ENCODE results near the gene DLAT. TPM values are rescaled to one million over a fixed set of nuclear protein-coding genes. Genes with fewer than 3 reads are reported as not detected.
"Not testable (repeated sequence)": the region's sequence is repeated elsewhere in the genome, so short reads cannot be mapped to it uniquely, and the experiment has no call there.

DLAT gene
- total RNA-seq, 3 donors from 2014 or later, result 60.6 to 72.5 (median 66.0) TPM

DNA sequence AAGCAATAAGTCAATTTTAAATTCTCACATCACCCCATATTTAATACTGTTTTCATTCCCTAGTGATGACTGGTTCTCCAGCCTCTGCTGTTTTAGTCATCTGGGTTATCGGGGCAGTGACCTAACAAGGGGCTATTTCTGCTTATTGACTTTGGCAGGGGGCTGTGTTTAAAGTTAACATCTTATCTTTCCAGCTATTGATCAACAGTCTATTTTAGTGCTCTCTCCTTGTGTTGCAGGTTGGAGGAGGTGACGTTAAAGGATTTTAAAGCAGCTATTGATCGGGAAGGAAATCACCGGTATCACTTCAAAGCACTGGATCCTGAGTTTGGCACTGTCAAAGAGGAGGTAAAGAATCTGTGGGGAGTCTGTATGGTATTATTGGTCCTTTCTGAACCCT, 7.7 kb upstream of the DLAT start:
- Mint-ChIP-seq H3K27me3 (ENCODE audit: low read depth) (peaks cover 1% of the 10 kb centered on the region), H3K9me3 (no peaks in the 10 kb centered on the region), H3K4me1 (ENCODE audit: low read depth) (no peaks in the 10 kb centered on the region), H3K4me3 (no peak overlapping the region), H3K36me3 (ENCODE audit: insufficient read depth) (no peaks in the 10 kb centered on the region)
- no peak for DNase-seq
- ATAC-seq, result no peak

DNA sequence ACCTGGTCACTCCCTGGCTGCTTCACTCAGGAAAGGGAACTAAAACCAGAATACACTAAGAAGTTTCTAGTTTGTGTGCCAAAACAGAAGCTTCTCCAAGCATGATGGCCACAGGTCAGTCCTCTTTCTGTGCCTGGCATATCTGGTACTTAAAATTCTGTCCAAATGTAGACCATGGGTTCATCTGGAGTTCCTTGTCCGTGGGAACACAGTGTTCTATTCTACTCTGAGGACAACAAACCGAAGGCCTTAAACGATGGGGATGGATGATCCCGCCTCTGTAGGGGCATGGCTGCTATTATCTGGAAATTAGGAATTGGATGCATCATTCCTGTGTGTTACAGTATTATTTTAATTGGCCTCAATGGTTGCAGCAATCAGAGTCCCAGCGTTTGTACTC, 6.1 kb upstream of the DLAT start:
- DNase-seq (no peak), ATAC-seq (no peak)
- Mint-ChIP-seq H3K27me3 (ENCODE audit: low read depth) (peaks cover 1% of the 10 kb centered on the region), H3K4me3 (no peak overlapping the region), H3K36me3 (ENCODE audit: insufficient read depth) (no peaks in the 10 kb centered on the region), H3K9me3 (no peaks in the 10 kb centered on the region), H3K4me1 (ENCODE audit: low read depth) (peaks cover 6% of the 10 kb centered on the region)

DNA sequence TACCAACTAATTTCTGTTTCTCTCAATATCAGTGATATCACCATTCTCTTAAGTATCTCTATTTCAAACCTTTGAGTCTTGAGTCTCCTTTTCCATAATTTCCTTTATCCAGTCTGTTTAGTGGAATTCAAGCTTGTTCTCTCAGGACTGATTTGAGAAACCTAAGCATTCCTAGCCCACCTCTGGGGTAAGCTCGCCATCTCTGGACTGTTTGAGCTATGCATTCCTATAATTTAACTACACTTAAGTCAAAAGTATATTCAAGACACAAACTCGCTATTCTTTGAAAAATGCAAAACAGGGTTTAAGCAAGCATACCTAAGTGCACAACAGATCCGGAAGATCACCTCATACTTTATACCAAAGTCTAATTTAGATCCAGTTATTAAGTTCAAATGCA, 2.1 kb upstream of the DLAT start:
- Mint-ChIP-seq H3K27me3 (ENCODE audit: low read depth) (no peaks in the 10 kb centered on the region), H3K4me3 (no peak overlapping the region), H3K36me3 (ENCODE audit: insufficient read depth) (no peaks in the 10 kb centered on the region), H3K9me3 (no peaks in the 10 kb centered on the region), H3K4me1 (ENCODE audit: low read depth) (peaks cover 18% of the 10 kb centered on the region)
- no peak for ATAC-seq
- no peak for DNase-seq

DNA sequence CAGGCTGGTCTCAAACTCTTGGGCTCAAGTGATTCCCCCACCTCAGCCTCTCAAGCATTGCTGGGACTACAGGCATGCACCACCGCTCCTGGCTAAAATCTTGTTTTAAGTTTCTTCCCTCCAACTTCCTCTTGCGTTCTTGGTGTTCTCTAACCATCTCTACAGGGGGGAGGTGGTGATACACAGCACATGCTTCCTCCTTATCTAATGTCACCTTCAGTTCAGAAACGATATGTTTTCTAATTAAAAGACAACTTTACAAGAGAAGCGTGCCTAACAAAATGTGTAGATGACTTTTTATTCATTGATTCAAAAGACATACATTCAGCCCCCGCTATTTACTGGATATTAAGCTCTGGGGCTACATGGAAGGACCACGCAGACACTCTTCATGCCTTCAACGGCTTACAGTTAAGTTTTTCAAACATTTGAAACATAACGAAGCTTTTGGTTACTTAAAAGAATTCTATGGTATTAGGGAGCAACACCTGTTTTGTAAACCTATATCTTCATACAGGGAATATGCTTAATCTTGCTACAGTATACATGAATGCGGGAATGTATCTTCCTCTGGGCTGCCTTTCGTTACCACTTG, 933 bp upstream of the DLAT start:
- DNase-seq (no peak), ATAC-seq (no peak)
- Mint-ChIP-seq H3K9me3 (no peaks in the 10 kb centered on the region), H3K4me3 (peak overlapping the region; percentile 99), H3K36me3 (ENCODE audit: insufficient read depth) (peaks cover 9% of the 10 kb centered on the region), H3K27me3 (ENCODE audit: low read depth) (no peaks in the 10 kb centered on the region), H3K4me1 (ENCODE audit: low read depth) (peaks cover 18% of the 10 kb centered on the region)

DNA sequence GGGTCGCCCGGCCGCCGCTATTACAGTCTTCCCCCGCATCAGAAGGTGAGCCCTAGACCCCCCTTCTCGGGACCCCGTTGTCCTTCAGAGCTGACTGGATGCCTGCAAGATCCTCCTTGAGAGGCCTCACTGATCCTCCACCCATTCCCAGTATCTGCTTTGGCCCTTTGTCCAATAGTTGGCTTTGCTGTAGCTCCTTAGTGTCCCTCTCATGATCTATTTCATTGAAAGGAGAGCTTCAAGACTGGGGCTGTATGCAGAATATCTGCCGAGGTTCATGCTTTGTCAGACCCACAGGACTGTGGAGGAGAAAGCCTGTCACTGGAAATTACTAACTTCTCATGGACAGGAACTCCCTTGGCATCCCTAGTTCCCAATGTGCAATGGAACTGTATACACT, 499 bp downstream of the DLAT start:
- H3K4me1 Mint-ChIP-seq (ENCODE audit: low read depth), result peaks cover 22% of the 10 kb centered on the region
- peaks cover 20% of the 10 kb centered on the region for H3K36me3 Mint-ChIP-seq (ENCODE audit: insufficient read depth)
- DNase-seq, result no peak
- peak in 1 of 2 donors; percentile 9 for ATAC-seq
- peak overlapping the region; percentile 99 for H3K4me3 Mint-ChIP-seq
- H3K27me3 Mint-ChIP-seq (ENCODE audit: low read depth), result no peaks in the 10 kb centered on the region
- H3K9me3 Mint-ChIP-seq, result no peaks in the 10 kb centered on the region

DNA sequence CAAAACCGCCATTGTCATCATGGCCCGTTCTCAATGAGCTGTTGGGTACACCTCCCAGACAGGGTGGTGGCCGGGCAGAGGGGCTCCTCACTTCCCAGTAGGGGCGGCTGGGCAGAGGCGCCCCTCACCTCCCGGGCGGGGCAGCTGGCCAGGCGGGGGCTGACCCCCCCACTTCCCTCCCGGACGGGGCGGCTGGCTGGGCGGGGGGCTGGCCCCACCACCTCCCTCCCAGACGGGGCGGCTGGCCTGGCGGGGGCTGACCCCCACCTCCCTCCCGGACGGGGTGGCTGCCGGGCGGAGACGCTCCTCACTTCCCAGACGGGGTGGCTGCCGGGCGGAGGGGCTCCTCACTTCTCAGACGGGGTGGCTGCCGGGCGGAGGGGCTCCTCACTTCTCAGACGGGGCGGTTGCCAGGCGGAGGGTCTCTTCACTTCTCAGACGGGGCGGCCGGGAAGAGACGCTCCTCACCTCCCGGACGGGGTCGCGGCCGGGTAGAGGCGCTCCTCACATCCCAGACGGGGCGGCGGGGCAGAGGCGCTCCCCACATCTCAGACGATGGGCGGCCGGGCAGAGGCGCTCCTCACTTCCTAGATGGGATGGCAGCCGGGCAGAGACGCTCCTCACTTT, 1.7 kb downstream of the DLAT start:
- DNase-seq; H3K4me3 Mint-ChIP-seq; H3K9me3 Mint-ChIP-seq; H3K27me3 Mint-ChIP-seq (ENCODE audit: low read depth); ATAC-seq: not testable (repeated sequence)
- H3K4me1 Mint-ChIP-seq (ENCODE audit: low read depth), result peaks cover 22% of the 10 kb centered on the region
- peaks cover 20% of the 10 kb centered on the region for H3K36me3 Mint-ChIP-seq (ENCODE audit: insufficient read depth)

DNA sequence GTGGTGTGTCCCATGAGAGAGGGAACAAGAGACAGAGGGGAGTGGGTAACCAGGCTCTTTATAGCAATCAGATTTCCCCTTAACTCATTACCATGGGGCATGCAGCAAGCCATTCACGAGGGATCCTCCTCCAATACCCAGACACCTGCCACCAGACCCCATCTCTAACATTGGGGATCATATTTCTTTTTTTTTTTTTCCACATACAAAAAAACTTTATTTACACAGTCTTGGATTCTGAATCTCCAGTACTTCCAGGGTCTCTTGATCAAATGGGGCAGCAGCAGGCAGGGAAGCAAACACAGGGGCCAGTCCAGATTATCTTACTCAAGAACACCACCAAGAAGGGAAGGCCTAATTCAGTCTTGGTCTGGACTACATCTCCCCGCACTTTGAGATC, 4.3 kb downstream of the DLAT start:
- ATAC-seq (no peak), DNase-seq (no peak)
- Mint-ChIP-seq H3K9me3 (no peaks in the 10 kb centered on the region), H3K4me3 (no peak overlapping the region), H3K4me1 (ENCODE audit: low read depth) (peaks cover 14% of the 10 kb centered on the region), H3K36me3 (ENCODE audit: insufficient read depth) (peaks cover 32% of the 10 kb centered on the region), H3K27me3 (ENCODE audit: low read depth) (no peaks in the 10 kb centered on the region)

DNA sequence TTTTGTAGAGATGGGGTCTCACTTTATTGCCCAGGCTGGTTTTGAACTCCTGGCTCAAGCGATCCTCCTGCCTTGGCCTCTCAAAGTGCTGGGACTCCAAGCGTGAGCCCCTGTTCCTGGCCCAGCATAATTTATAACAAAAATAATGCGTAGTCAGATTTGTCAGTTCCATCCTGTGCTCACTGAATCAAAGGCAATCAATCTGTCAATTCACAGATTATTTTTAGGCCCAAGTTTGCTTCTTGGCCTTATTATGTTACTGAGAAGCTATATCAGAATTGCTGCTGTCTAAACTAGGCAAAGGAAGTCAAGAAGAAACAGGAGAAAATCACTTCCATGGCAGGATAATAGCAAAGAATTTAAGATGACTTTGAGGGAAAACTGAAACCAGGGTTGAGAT, 8.7 kb downstream of the DLAT start:
- Mint-ChIP-seq H3K36me3 (ENCODE audit: insufficient read depth) (peaks cover 37% of the 10 kb centered on the region), H3K27me3 (ENCODE audit: low read depth) (no peaks in the 10 kb centered on the region), H3K4me1 (ENCODE audit: low read depth) (peaks cover 7% of the 10 kb centered on the region), H3K4me3 (no peak overlapping the region), H3K9me3 (no peaks in the 10 kb centered on the region)
- ATAC-seq, result no peak
- DNase-seq, result no peak

DNA sequence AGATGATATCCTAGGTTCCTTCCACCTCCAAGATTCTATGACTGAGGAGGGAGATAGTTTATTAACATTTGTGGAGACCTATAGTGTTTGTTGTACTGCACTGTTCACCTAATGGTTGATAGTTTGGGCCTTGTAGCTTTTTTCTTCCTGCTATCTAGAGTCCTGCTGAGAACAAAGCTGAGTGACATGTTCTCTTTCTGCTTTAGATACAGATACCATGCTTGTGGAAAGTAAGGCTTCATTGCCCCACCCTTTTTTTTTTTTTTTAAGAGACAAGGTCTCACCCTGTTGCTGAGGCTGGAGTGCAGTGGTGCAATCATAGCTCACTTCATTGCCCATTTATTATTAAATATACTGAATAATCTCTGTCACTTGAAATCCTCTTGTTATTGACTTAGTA, 12.3 kb downstream of the DLAT start:
- Mint-ChIP-seq H3K4me1 (ENCODE audit: low read depth) (peaks cover 7% of the 10 kb centered on the region), H3K4me3 (no peak overlapping the region), H3K36me3 (ENCODE audit: insufficient read depth) (peaks cover 37% of the 10 kb centered on the region), H3K27me3 (ENCODE audit: low read depth) (no peaks in the 10 kb centered on the region), H3K9me3 (no peaks in the 10 kb centered on the region)
- DNase-seq (no peak), ATAC-seq (no peak)

DNA sequence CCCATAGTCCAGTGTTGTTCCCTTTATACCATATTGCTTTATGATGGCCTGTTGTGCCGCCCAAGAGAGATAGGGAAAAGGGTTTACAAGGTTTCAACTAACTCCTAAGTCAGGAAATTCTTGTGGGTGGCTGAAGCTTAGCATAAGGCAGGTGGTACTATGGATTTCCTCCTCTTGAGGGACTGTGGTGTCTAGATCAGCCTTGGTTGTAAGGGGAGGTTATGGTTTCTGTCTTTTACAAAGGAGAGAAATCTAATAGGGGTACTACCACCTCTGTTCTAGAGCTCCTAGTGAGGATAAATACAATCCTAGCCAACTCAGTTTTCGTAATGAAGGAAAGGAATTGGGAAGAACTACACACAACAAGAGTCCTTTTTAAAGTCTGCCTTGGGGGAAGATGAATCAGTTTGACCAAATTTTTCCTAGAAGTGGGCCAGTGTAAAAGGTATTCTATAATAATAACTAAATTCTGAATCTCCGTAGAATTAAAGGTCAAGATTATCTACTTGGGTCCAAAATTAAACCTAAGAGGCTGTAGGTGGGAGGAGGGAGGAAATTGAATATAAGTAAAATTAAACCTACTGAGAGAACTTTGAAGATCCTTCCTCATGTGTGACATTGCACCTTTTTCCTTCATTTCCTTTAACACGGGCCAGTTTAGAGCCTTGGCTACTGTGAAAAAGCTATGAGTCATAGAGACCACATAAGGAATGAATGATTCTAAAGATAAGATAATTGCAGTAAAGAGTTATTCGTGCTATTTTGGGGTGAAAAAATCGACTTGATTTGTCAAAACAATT, 17.2 kb downstream of the DLAT start:
- H3K4me1 Mint-ChIP-seq (ENCODE audit: low read depth), result peaks cover 7% of the 10 kb centered on the region
- H3K4me3 Mint-ChIP-seq, result no peak overlapping the region
- ATAC-seq (no peak), DNase-seq (no peak)
- peaks cover 50% of the 10 kb centered on the region for H3K36me3 Mint-ChIP-seq (ENCODE audit: insufficient read depth)
- H3K27me3 Mint-ChIP-seq (ENCODE audit: low read depth), result no peaks in the 10 kb centered on the region
- no peaks in the 10 kb centered on the region for H3K9me3 Mint-ChIP-seq

DNA sequence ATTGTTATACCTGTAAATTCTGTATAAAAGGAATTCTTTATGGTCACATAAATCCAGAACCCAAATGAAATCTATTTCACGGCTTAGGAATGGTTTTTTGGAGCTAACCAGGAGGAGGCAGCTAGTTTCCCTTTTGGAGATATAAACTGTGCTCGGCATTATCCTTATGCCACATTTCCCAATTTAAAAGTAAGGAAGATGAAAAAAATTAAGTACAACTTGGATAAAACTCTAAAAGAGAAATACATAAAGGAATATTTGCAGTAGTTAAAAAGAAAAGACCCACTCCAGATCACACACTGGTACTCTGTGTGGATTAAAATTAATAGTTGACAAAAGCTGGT, 17.7 kb downstream of the DLAT start:
- Mint-ChIP-seq H3K4me1 (ENCODE audit: low read depth) (peaks cover 10% of the 10 kb centered on the region), H3K36me3 (ENCODE audit: insufficient read depth) (peaks cover 50% of the 10 kb centered on the region), H3K27me3 (ENCODE audit: low read depth) (no peaks in the 10 kb centered on the region), H3K4me3 (no peak overlapping the region), H3K9me3 (no peaks in the 10 kb centered on the region)
- DNase-seq, result no peak
- ATAC-seq, result no peak

DNA sequence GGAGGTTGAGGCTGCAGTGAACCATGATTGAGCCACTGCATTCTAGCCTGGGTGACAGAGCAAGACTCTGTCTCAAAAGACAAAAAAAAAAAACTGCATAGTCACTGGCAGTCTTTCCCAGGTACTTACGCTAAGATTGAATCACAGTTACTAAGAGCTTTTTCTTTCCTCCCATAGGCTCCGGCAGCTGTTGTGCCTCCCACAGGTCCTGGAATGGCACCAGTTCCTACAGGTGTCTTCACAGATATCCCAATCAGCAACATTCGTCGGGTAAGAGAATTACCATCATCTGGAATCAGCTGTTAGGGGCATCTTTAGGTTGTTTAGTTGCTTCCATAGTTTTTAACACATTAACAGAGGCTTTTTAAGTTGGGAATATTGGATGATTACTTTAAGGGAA, 19.8 kb downstream of the DLAT start:
- Mint-ChIP-seq H3K9me3 (no peaks in the 10 kb centered on the region), H3K4me3 (no peak overlapping the region), H3K36me3 (ENCODE audit: insufficient read depth) (peaks cover 50% of the 10 kb centered on the region), H3K4me1 (ENCODE audit: low read depth) (peaks cover 23% of the 10 kb centered on the region), H3K27me3 (ENCODE audit: low read depth) (no peaks in the 10 kb centered on the region)
- ATAC-seq (no peak), DNase-seq (no peak)

DNA sequence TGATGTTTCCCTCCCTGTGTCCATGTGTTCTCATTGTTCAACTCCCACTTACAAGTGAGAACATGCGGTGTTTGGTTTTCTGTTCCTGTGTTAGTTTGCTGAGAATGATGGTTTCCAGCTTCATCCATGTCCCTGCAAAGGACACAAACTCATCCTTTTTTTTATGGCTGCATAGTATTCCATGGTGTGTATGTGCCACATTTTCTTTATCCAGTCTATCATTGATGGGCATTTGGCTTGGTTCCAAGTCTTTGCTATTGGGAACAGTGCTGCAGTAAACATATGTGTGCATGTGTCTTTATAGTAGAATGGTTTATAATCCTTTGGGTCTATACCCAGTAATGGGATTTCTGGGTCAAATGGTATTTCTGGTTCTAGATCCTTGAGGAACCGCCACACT, 21.4 kb downstream of the DLAT start:
- H3K9me3 Mint-ChIP-seq; H3K4me3 Mint-ChIP-seq; H3K27me3 Mint-ChIP-seq (ENCODE audit: low read depth); ATAC-seq; DNase-seq: not testable (repeated sequence)
- Mint-ChIP-seq H3K36me3 (ENCODE audit: insufficient read depth) (peaks cover 54% of the 10 kb centered on the region), H3K4me1 (ENCODE audit: low read depth) (peaks cover 25% of the 10 kb centered on the region)

DNA sequence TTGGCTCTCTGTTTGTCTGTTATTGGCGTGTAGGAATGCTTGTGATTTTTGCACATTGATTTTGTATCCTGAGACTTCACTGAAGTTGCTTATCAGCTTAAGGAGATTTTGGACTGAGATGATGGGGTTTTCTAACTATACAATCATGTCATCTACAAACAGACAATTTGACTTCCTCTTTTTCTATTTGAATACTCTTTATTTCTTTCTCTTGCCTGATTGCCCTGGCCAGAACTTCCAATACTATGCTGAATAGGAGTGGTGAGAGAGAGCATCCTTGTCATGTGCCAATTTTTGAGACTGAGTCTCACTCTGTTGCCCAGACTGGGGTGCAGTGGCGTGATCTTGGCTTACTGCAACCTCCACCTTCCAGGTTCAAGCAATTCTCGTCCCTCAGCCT, 23.0 kb downstream of the DLAT start:
- H3K9me3 Mint-ChIP-seq; H3K27me3 Mint-ChIP-seq (ENCODE audit: low read depth); ATAC-seq; H3K4me3 Mint-ChIP-seq; DNase-seq: not testable (repeated sequence)
- peaks cover 62% of the 10 kb centered on the region for H3K36me3 Mint-ChIP-seq (ENCODE audit: insufficient read depth)
- H3K4me1 Mint-ChIP-seq (ENCODE audit: low read depth), result peaks cover 22% of the 10 kb centered on the region

DNA sequence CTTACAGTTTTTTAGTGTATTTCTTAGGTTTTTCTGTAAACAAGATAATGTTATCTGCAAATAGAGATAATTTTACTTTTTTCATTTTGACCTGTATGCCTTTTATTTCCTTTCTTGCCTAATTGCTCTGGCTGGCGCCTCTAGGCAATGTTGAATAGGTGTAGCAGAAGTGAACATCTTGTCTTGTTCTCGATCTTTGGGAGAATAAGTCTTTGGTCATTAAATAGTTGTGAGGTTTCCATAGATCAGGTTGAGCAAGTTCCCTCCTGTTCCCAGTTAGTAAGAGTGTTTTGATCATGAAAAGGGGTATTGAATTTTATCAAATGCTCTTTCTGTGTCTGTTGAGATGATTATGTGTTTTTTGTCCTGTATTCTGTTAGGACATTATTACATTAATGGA, 24.6 kb downstream of the DLAT start:
- no peak overlapping the region for H3K4me3 Mint-ChIP-seq
- no peak for DNase-seq
- peaks cover 22% of the 10 kb centered on the region for H3K4me1 Mint-ChIP-seq (ENCODE audit: low read depth)
- ATAC-seq, result no peak
- H3K9me3 Mint-ChIP-seq, result no peaks in the 10 kb centered on the region
- no peaks in the 10 kb centered on the region for H3K27me3 Mint-ChIP-seq (ENCODE audit: low read depth)
- H3K36me3 Mint-ChIP-seq (ENCODE audit: insufficient read depth), result peaks cover 57% of the 10 kb centered on the region
